ENCODE data around the gene SPDYC.

SPDYC gene

DNA sequence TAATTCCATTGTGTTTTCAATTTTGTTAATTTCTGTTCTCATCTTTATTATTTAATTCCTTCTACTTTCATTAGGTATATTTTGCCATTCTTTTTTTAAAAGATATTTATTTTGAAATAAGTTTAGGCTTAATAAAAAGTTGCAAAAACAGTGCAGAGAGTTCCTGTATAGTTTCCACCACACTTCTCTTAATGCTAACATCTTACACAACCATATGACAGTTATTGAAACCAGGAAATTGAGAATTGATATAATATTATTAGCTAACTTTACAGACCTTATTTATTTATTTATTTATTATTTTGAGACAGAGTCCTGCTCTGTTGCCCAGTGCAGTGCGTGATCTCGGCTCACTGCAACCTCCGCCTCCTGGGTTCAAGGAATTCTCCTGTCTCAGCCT lies 13.8 kb upstream of the SPDYC start:
- Histone ChIP-seq H3K27me3 (ENCODE audit: control insufficient read depth, insufficient read depth, low read length) (no peaks in the 10 kb centered on the region), H3K36me3 (ENCODE audit: control insufficient read depth, insufficient read depth, low read length) (no peaks in the 10 kb centered on the region), H3K9ac (ENCODE audit: low read depth, low read length) (no peak overlapping the region), H3K4me1 (ENCODE audit: control insufficient read depth, insufficient read depth, low read length) (no peaks in the 10 kb centered on the region), H3K9me3 (ENCODE audit: control insufficient read depth, insufficient read depth, low read length) (no peaks in the 10 kb centered on the region), H3K27ac (ENCODE audit: low read depth, low read length) (no peak overlapping the region), H3K4me3 (ENCODE audit: low read depth, low read length) (no peak overlapping the region)

DNA sequence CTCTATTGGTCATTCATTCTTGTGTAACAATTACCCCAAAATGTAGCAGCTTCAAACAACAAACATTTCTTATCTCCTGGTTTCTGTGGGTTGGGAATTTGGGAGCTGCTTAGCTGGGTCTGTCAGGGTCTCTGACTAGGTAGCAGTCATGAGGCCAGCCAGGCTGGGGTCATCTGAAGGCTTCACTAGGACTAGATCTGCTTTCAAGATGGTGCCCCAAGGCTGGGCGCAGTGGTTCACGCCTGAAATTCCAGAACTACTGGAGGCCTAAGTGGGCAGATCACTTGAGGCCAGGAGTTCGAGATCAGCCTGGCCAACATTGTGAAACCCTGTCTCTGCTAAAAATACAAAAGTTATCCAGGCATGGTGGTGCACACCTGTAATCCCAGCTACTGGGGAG lies 13.1 kb upstream of the SPDYC start:
- H3K9me3 ChIP-seq (ENCODE audit: control insufficient read depth, insufficient read depth, low read length), result no peaks in the 10 kb centered on the region
- no peak overlapping the region for H3K9ac ChIP-seq (ENCODE audit: low read depth, low read length)
- H3K27me3 ChIP-seq (ENCODE audit: control insufficient read depth, insufficient read depth, low read length), result no peaks in the 10 kb centered on the region
- H3K4me3 ChIP-seq (ENCODE audit: low read depth, low read length), result no peak overlapping the region
- H3K36me3 ChIP-seq (ENCODE audit: control insufficient read depth, insufficient read depth, low read length), result no peaks in the 10 kb centered on the region
- no peak overlapping the region for H3K27ac ChIP-seq (ENCODE audit: low read depth, low read length)
- H3K4me1 ChIP-seq (ENCODE audit: control insufficient read depth, insufficient read depth, low read length), result no peaks in the 10 kb centered on the region

DNA sequence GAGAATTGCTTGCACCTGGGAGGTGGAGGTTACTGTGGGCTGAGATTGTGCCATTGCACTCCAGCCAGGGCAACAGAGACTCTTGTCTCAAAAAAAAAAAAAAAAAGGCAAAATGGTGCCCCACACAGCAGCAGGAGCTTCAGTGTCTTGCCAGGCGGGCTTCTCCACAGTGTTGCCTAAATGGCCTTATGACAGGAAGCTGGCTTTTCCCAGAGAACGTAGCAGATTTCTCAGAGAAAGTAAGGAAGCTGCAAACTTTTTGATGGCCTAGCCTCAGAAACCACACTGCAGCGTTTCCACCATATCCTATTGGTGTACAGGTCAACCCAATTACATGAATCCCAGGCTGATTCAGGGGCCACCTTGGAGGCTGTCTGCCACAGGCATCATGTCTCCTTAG lies 12.7 kb upstream of the SPDYC start:
- Histone ChIP-seq H3K9me3 (ENCODE audit: control insufficient read depth, insufficient read depth, low read length) (no peaks in the 10 kb centered on the region), H3K4me1 (ENCODE audit: control insufficient read depth, insufficient read depth, low read length) (no peaks in the 10 kb centered on the region), H3K4me3 (ENCODE audit: low read depth, low read length) (no peak overlapping the region), H3K9ac (ENCODE audit: low read depth, low read length) (no peak overlapping the region), H3K27me3 (ENCODE audit: control insufficient read depth, insufficient read depth, low read length) (no peaks in the 10 kb centered on the region), H3K36me3 (ENCODE audit: control insufficient read depth, insufficient read depth, low read length) (no peaks in the 10 kb centered on the region), H3K27ac (ENCODE audit: low read depth, low read length) (no peak overlapping the region)

GRCh38 chr11:65159012-65159411 lies 11.0 kb upstream of the SPDYC start:
- H3K9ac ChIP-seq (ENCODE audit: low read depth, low read length), result no peak overlapping the region
- H3K36me3 ChIP-seq (ENCODE audit: control insufficient read depth, insufficient read depth, low read length), result no peaks in the 10 kb centered on the region
- H3K4me1 ChIP-seq (ENCODE audit: control insufficient read depth, insufficient read depth, low read length), result no peaks in the 10 kb centered on the region
- no peaks in the 10 kb centered on the region for H3K9me3 ChIP-seq (ENCODE audit: control insufficient read depth, insufficient read depth, low read length)
- H3K4me3 ChIP-seq (ENCODE audit: low read depth, low read length), result no peak overlapping the region
- H3K27me3 ChIP-seq (ENCODE audit: control insufficient read depth, insufficient read depth, low read length), result no peaks in the 10 kb centered on the region
- H3K27ac ChIP-seq (ENCODE audit: low read depth, low read length), result no peak overlapping the region

- H3K4me1 ChIP-seq (ENCODE audit: control insufficient read depth, insufficient read depth, low read length), result no peaks in the 10 kb centered on the region
- H3K9me3 ChIP-seq (ENCODE audit: control insufficient read depth, insufficient read depth, low read length), result no peaks in the 10 kb centered on the region
- no peaks in the 10 kb centered on the region for H3K36me3 ChIP-seq (ENCODE audit: control insufficient read depth, insufficient read depth, low read length)
- H3K27me3 ChIP-seq (ENCODE audit: control insufficient read depth, insufficient read depth, low read length), result no peaks in the 10 kb centered on the region
- H3K9ac ChIP-seq (ENCODE audit: low read depth, low read length), result no peak overlapping the region
- no peak overlapping the region for H3K4me3 ChIP-seq (ENCODE audit: low read depth, low read length)
- no peak overlapping the region for H3K27ac ChIP-seq (ENCODE audit: low read depth, low read length)
These were observed 9.4 kb upstream of the SPDYC start for GRCh38 chr11:65160643-65161042.

- H3K27me3 ChIP-seq (ENCODE audit: control insufficient read depth, insufficient read depth, low read length), result no peaks in the 10 kb centered on the region
- no peaks in the 10 kb centered on the region for H3K36me3 ChIP-seq (ENCODE audit: control insufficient read depth, insufficient read depth, low read length)
- no peak overlapping the region for H3K4me3 ChIP-seq (ENCODE audit: low read depth, low read length)
- H3K9me3 ChIP-seq (ENCODE audit: control insufficient read depth, insufficient read depth, low read length), result no peaks in the 10 kb centered on the region
- H3K4me1 ChIP-seq (ENCODE audit: control insufficient read depth, insufficient read depth, low read length), result no peaks in the 10 kb centered on the region
- H3K27ac ChIP-seq (ENCODE audit: low read depth, low read length), result no peak overlapping the region
- no peak overlapping the region for H3K9ac ChIP-seq (ENCODE audit: low read depth, low read length)
These were observed 6.3 kb upstream of the SPDYC start for GRCh38 chr11:65163684-65164083.

- Histone ChIP-seq H3K9me3 (ENCODE audit: control insufficient read depth, insufficient read depth, low read length) (no peaks in the 10 kb centered on the region), H3K27me3 (ENCODE audit: control insufficient read depth, insufficient read depth, low read length) (no peaks in the 10 kb centered on the region), H3K36me3 (ENCODE audit: control insufficient read depth, insufficient read depth, low read length) (no peaks in the 10 kb centered on the region), H3K27ac (ENCODE audit: low read depth, low read length) (no peak overlapping the region), H3K9ac (ENCODE audit: low read depth, low read length) (no peak overlapping the region), H3K4me1 (ENCODE audit: control insufficient read depth, insufficient read depth, low read length) (peaks cover 4% of the 10 kb centered on the region; the same call in 1 of the 2 replicates), H3K4me3 (ENCODE audit: low read depth, low read length) (no peak overlapping the region)
These were observed 4.4 kb upstream of the SPDYC start for GRCh38 chr11:65165410-65166317.

DNA sequence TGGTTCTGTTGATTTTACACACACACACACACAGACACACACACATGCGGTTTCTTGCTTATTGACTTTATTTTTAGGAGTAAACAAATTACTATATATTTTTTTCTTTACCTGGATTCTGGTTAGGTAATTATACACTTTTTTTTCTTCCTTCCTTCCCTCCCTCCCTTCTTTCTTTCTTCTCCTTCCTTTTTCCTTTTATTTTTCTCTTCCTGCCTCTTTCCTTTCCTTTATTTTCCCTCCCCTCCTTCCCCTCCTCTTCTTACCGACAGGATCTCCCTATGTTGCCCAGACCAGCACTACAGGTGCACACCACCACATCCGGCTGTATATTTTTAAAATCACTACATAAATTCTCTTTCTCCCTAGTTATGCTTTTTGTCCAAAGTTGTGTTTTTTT lies 3.1 kb upstream of the SPDYC start:
- Histone ChIP-seq H3K27me3 (ENCODE audit: control insufficient read depth, insufficient read depth, low read length) (no peaks in the 10 kb centered on the region), H3K4me3 (ENCODE audit: low read depth, low read length) (no peak overlapping the region), H3K36me3 (ENCODE audit: control insufficient read depth, insufficient read depth, low read length) (no peaks in the 10 kb centered on the region), H3K9me3 (ENCODE audit: control insufficient read depth, insufficient read depth, low read length) (no peaks in the 10 kb centered on the region), H3K9ac (ENCODE audit: low read depth, low read length) (no peak overlapping the region), H3K27ac (ENCODE audit: low read depth, low read length) (no peak overlapping the region), H3K4me1 (ENCODE audit: control insufficient read depth, insufficient read depth, low read length) (peaks cover 4% of the 10 kb centered on the region; the same call in 1 of the 2 replicates)

DNA sequence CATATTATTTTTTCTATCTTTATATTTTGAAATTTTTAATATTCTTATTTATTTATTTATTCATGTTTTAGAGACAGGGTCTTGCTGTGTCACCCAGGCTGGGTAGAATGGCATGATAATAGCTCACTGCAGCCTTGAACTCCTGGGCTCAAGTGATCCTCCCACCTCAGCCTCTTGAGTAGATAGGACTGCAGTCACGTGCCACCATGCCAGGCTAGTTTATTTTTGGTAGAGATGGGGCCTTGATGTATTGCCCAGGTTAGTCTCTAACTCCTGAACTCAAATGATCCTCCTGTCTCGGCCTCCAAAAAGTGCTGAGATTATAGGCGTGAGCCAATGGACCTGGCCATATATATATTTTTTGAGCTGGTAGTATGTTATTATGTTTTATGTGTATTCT lies 2.4 kb upstream of the SPDYC start:
- Histone ChIP-seq H3K27ac (ENCODE audit: low read depth, low read length) (no peak overlapping the region), H3K4me3 (ENCODE audit: low read depth, low read length) (no peak overlapping the region), H3K9me3 (ENCODE audit: control insufficient read depth, insufficient read depth, low read length) (no peaks in the 10 kb centered on the region), H3K9ac (ENCODE audit: low read depth, low read length) (no peak overlapping the region), H3K36me3 (ENCODE audit: control insufficient read depth, insufficient read depth, low read length) (no peaks in the 10 kb centered on the region), H3K4me1 (ENCODE audit: control insufficient read depth, insufficient read depth, low read length) (peaks cover 4% of the 10 kb centered on the region; the same call in 1 of the 2 replicates), H3K27me3 (ENCODE audit: control insufficient read depth, insufficient read depth, low read length) (no peaks in the 10 kb centered on the region)

GRCh38 chr11:65169164-65169641 lies 830 bp upstream of the SPDYC start:
- Histone ChIP-seq H3K27ac (ENCODE audit: low read depth, low read length) (no peak overlapping the region), H3K9me3 (ENCODE audit: control insufficient read depth, insufficient read depth, low read length) (no peaks in the 10 kb centered on the region), H3K4me1 (ENCODE audit: control insufficient read depth, insufficient read depth, low read length) (peaks cover 4% of the 10 kb centered on the region; the same call in 1 of the 2 replicates), H3K36me3 (ENCODE audit: control insufficient read depth, insufficient read depth, low read length) (no peaks in the 10 kb centered on the region), H3K9ac (ENCODE audit: low read depth, low read length) (no peak overlapping the region), H3K27me3 (ENCODE audit: control insufficient read depth, insufficient read depth, low read length) (no peaks in the 10 kb centered on the region), H3K4me3 (ENCODE audit: low read depth, low read length) (no peak overlapping the region)

GRCh38 chr11:65172600-65172999 lies 2.6 kb downstream of the SPDYC start:
- H3K4me3 ChIP-seq (ENCODE audit: low read depth, low read length), result no peak overlapping the region
- no peaks in the 10 kb centered on the region for H3K9me3 ChIP-seq (ENCODE audit: control insufficient read depth, insufficient read depth, low read length)
- H3K9ac ChIP-seq (ENCODE audit: low read depth, low read length), result no peak overlapping the region
- peaks cover 4% of the 10 kb centered on the region; the same call in 1 of the 2 replicates for H3K4me1 ChIP-seq (ENCODE audit: control insufficient read depth, insufficient read depth, low read length)
- H3K27me3 ChIP-seq (ENCODE audit: control insufficient read depth, insufficient read depth, low read length), result no peaks in the 10 kb centered on the region
- no peak overlapping the region for H3K27ac ChIP-seq (ENCODE audit: low read depth, low read length)
- H3K36me3 ChIP-seq (ENCODE audit: control insufficient read depth, insufficient read depth, low read length), result no peaks in the 10 kb centered on the region
